Measurements from ENCODE around the gene PEX14. TPM values are rescaled to one million over a fixed set of nuclear protein-coding genes. Genes with fewer than 3 reads are reported as not detected.

The PEX14 gene
- total and polyA plus RNA-seq, 9 of the 15 experiments (the other 6 are each of a cell fraction or from before 2014, with no cell fraction given) = 2.6 to 45.7 (median 22.7) TPM

GRCh38 chr1:10474613-10475507 lies at the start of gene PEX14 (continued):
- TF ChIP-seq NEUROD1 (IDR thresholded peaks at IDR 0.05; ENCODE audit: borderline replicate concordance, low read depth, low read length, partially characterized antibody) (peak; percentile 86), FOXK1 (CRISPR knock-in tag; IDR thresholded peaks at IDR 0.05; ENCODE audit: borderline replicate concordance) (no peak), DMBX1 (CRISPR knock-in tag; IDR thresholded peaks at IDR 0.05; ENCODE audit: borderline replicate concordance) (peak; percentile 86; the same call in 1 of the 2 replicates), ILF3 (IDR thresholded peaks at IDR 0.05; ENCODE audit: borderline replicate concordance) (no peak), SMARCE1 (IDR thresholded peaks at IDR 0.05) (peak; percentile 53), ZBTB12 (CRISPR knock-in tag; IDR thresholded peaks at IDR 0.05) (no peak), NRF1 (conservative IDR thresholded peaks at IDR 0.05 in 1 of 2, IDR thresholded peaks at IDR 0.05 in 1 of 2) (peak; percentile 29 to 45; a peak in 1 of 4 replicates), SOX6 (IDR thresholded peaks at IDR 0.05) (peak; percentile 65), NFE2 (IDR thresholded peaks at IDR 0.05; ENCODE audit: low read depth) (no peak), CBX2 (IDR thresholded peaks at IDR 0.05; ENCODE audit: insufficient read depth, low read length, poor library complexity, severe bottlenecking) (no peak), ZNF311 (CRISPR knock-in tag; IDR thresholded peaks at IDR 0.05) (no peak), EHMT2 (IDR thresholded peaks at IDR 0.05) (no peak; the same call in 1 of the 2 replicates), HLTF (IDR thresholded peaks at IDR 0.05) (peak; percentile 44; the same call in 1 of the 2 replicates), CREBBP (IDR thresholded peaks at IDR 0.05; ENCODE audit: low read depth, low read length) (no peak), ZNF449 (CRISPR knock-in tag; IDR thresholded peaks at IDR 0.05) (peak; percentile 33; the same call in 1 of the 2 replicates)
- TF ChIP-seq, protein P1, sequence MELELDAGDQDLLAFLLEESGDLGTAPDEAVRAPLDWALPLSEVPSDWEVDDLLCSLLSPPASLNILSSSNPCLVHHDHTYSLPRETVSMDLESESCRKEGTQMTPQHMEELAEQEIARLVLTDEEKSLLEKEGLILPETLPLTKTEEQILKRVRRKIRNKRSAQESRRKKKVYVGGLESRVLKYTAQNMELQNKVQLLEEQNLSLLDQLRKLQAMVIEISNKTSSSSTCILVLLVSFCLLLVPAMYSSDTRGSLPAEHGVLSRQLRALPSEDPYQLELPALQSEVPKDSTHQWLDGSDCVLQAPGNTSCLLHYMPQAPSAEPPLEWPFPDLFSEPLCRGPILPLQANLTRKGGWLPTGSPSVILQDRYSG (tag; conservative IDR thresholded peaks at IDR 0.05; ENCODE audit: low read depth) = no peak; the same call in 1 of the 2 replicates
- TF ChIP-seq, protein P2, sequence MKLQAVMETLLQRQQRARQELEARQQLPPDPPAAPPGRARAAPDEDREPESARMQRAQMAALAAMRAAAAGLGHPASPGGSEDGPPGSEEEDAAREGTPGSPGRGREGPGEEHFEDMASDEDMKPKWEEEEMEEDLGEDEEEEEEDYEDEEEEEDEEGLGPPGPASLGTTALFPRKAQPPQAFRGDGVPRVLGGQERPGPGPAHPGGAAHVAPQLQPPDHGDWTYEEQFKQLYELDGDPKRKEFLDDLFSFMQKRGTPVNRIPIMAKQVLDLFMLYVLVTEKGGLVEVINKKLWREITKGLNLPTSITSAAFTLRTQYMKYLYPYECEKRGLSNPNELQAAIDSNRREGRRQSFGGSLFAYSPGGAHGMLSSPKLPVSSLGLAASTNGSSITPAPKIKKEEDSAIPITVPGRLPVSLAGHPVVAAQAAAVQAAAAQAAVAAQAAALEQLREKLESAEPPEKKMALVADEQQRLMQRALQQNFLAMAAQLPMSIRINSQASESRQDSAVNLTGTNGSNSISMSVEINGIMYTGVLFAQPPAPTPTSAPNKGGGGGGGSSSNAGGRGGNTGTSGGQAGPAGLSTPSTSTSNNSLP (IDR thresholded peaks at IDR 0.05; ENCODE audit: borderline replicate concordance, low read depth, low read length) = no peak
- TF ChIP-seq, protein P3, sequence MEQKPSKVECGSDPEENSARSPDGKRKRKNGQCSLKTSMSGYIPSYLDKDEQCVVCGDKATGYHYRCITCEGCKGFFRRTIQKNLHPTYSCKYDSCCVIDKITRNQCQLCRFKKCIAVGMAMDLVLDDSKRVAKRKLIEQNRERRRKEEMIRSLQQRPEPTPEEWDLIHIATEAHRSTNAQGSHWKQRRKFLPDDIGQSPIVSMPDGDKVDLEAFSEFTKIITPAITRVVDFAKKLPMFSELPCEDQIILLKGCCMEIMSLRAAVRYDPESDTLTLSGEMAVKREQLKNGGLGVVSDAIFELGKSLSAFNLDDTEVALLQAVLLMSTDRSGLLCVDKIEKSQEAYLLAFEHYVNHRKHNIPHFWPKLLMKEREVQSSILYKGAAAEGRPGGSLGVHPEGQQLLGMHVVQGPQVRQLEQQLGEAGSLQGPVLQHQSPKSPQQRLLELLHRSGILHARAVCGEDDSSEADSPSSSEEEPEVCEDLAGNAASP (IDR thresholded peaks at IDR 0.05) = no peak
